EL (cell line): ENCODE results near the gene ADAMTS17.

Experiments
- DNase-seq: peaks from one replicate; pipeline ENCODE4 v3.0.0-alpha.2; 2016

Gene ADAMTS17

GRCh38 chr15:100309109-100310040 is 32.4 kb downstream of the ADAMTS17 start:
- no peak for DNase-seq

- DNase-seq: no peak
Observed at GRCh38 chr15:100308608-100309007, 33.2 kb downstream of the ADAMTS17 start.

GRCh38 chr15:100308213-100308600 is 33.6 kb downstream of the ADAMTS17 start:
- no peak for DNase-seq

GRCh38 chr15:100307241-100308212 is 34.2 kb downstream of the ADAMTS17 start:
- no peak for DNase-seq

- no peak for DNase-seq
Observed at GRCh38 chr15:100306098-100306497, 35.7 kb downstream of the ADAMTS17 start.

GRCh38 chr15:100301910-100302431 is 39.8 kb downstream of the ADAMTS17 start:
- no peak for DNase-seq

- DNase-seq: no peak
Observed at GRCh38 chr15:100298257-100298656, 43.5 kb downstream of the ADAMTS17 start.

- DNase-seq: no peak
Observed at GRCh38 chr15:100297812-100298211, 44.0 kb downstream of the ADAMTS17 start.

- no peak for DNase-seq
Observed at GRCh38 chr15:100295939-100296565, 45.7 kb downstream of the ADAMTS17 start.

GRCh38 chr15:100292010-100292409 is 49.8 kb downstream of the ADAMTS17 start:
- no peak for DNase-seq

GRCh38 chr15:100291106-100291505 is 50.7 kb downstream of the ADAMTS17 start:
- DNase-seq: peak; percentile 16

- DNase-seq: no peak
Observed at GRCh38 chr15:100285641-100286295, 56.0 kb downstream of the ADAMTS17 start.

- DNase-seq: no peak
Observed at GRCh38 chr15:100284701-100285100, 57.1 kb downstream of the ADAMTS17 start.

- no peak for DNase-seq
Observed at GRCh38 chr15:100284191-100284590, 57.6 kb downstream of the ADAMTS17 start.

- no peak for DNase-seq
Observed at GRCh38 chr15:100281096-100281917, 60.5 kb downstream of the ADAMTS17 start.

- no peak for DNase-seq
Observed at GRCh38 chr15:100279849-100280248, 61.9 kb downstream of the ADAMTS17 start.

- no peak for DNase-seq
Observed at GRCh38 chr15:100279446-100279845, 62.3 kb downstream of the ADAMTS17 start.

- DNase-seq: no peak
Observed at GRCh38 chr15:100278596-100279380, 63.0 kb downstream of the ADAMTS17 start.

- DNase-seq: no peak
Observed at GRCh38 chr15:100277087-100277855, 64.5 kb downstream of the ADAMTS17 start.

GRCh38 chr15:100276506-100276905 is 65.3 kb downstream of the ADAMTS17 start:
- no peak for DNase-seq
